HCT116 (cell line): ENCODE results near the gene DNM2. TPM values are rescaled to one million over a fixed set of nuclear protein-coding genes. Genes with fewer than 3 reads are reported as not detected.
A peak's percentile ranks its signal among the peaks of the same experiment; 100 is the strongest.

ENCODE experiments used
- ATAC-seq: fragments of 200-7000 bp; cut with Tn5 transposase; 2 replicates; pipeline ENCODE4 v1.9.1; 2020; ENCODE audit warnings: mild to moderate bottlenecking, moderate library complexity
- BruUV-seq: library from RNA; stranded (reverse); fragments of 400-500 nt; replicated peaks from 2 replicates; lab custom pipeline; 2021; lab: Mats Ljungman, UMichigan
- CTCF ChIA-PET: fragments of 300-600 bp; sonication (Branson Sonifier 250); formaldehyde crosslinking; loops from one replicate; lab custom pipeline; 2021; ENCODE audit warnings: antibody characterized with exemption; lab: Charles Lee
- POLR2A ChIA-PET: fragments of 300-600, 350-600 bp; sonication (Branson Sonifier 250); formaldehyde crosslinking; loops from one replicate; lab custom pipeline; 2021; ENCODE audit warnings: antibody characterized with exemption; lab: Charles Lee
- RAD21 ChIA-PET, 2 experiments: fragments of 300-600 bp; sonication (Branson Sonifier 250); formaldehyde crosslinking; loops; one replicate each; lab custom pipeline; 2023; ENCODE audit warnings: low total read pairs in 2 of 2; ENCODE audit not compliant: uncharacterized antibody in 2 of 2, unreplicated experiment in 2 of 2, low non-redundant PET in 1 of 2; lab: Charles Lee
- DNase-seq: peaks from one replicate; pipeline ENCODE4 v3.0.0-alpha.2; 2010; ENCODE audit warnings: low read depth, low spot score
- H2AFZ ChIP-seq: fragments of 200-600 bp; shearing (Covaris generic), sonication (generic); 2 replicates; pipeline ENCODE4 v1.6.1; 2017; ENCODE audit warnings: low read depth, mixed run types, mixed read lengths, antibody characterized with exemption, low read length; ENCODE audit not compliant: poor library complexity, severe bottlenecking
- H3K27ac ChIP-seq: 2 replicates; pipeline ENCODE4 v1.5.1; 2012; ENCODE audit warnings: low read depth, low read length
- H3K27me3 ChIP-seq: fragments of 200-600 bp; sonication (generic); 2 replicates; pipeline ENCODE4 v1.6.1; 2016; ENCODE audit warnings: mixed run types, low read length, mixed read lengths; ENCODE audit not compliant: insufficient read depth
- H3K36me3 ChIP-seq, 2 experiments: fragments of 200-500 bp in 1 of 2; fragments of 200-600 bp in 1 of 2; sonication (Bioruptor generic) in 1 of 2; sonication (generic) in 1 of 2; 2 replicates each; pipeline versions ENCODE4 v1.5.1 to v1.6.1; 2014 to 2016; ENCODE audit warnings: low read length in 2 of 2, inconsistent platforms in 1 of 2, mixed read lengths in 1 of 2, mixed run types in 1 of 2; ENCODE audit not compliant: insufficient read depth in 2 of 2, control insufficient read depth in 1 of 2
- H3K4me1 ChIP-seq, 2 experiments: fragments of 200-600 bp in 1 of 2; sonication (generic) in 1 of 2; 2 replicates each; pipeline versions ENCODE4 v1.5.1 to v1.6.1; 2012 to 2017; ENCODE audit warnings: low read length in 2 of 2, inconsistent platforms in 1 of 2, mild to moderate bottlenecking in 1 of 2, mixed read lengths in 1 of 2, mixed run types in 1 of 2, moderate library complexity in 1 of 2; ENCODE audit not compliant: insufficient read depth in 2 of 2, control insufficient read depth in 1 of 2
- H3K4me2 ChIP-seq: fragments of 200-600 bp; sonication (generic); 2 replicates; pipeline ENCODE4 v1.6.1; 2017; ENCODE audit warnings: mixed run types, low read length, mixed read lengths
- H3K4me3 ChIP-seq, 2 experiments: fragments of 200-600 bp in 1 of 2; sonication (generic) in 1 of 2; replicated peaks in 1 of 2; 2 replicates each; pipeline ENCODE4 v1.5.1; 2011 to 2016; ENCODE audit warnings: low read length in 2 of 2, control low read depth in 1 of 2, low read depth in 1 of 2, mild to moderate bottlenecking in 1 of 2, mixed read lengths in 1 of 2, mixed run types in 1 of 2
- H3K79me2 ChIP-seq: fragments of 200-600 bp; sonication (generic); 2 replicates; pipeline ENCODE4 v1.6.1; 2017; ENCODE audit warnings: mild to moderate bottlenecking, mixed run types, low read length, moderate library complexity, mixed read lengths; ENCODE audit not compliant: insufficient read depth
- H3K9ac ChIP-seq: fragments of 200-600 bp; sonication (generic); 2 replicates; pipeline ENCODE4 v1.6.1; 2016; ENCODE audit warnings: low read length, mixed read lengths
- H3K9me2 ChIP-seq: fragments of 200-600 bp; sonication (generic), shearing (Covaris generic); 2 replicates; pipeline ENCODE4 v1.6.1; 2017; ENCODE audit warnings: mixed run types, mild to moderate bottlenecking, moderate library complexity; ENCODE audit not compliant: insufficient read depth
- H3K9me3 ChIP-seq, 2 experiments: fragments of 200-500 bp in 1 of 2; fragments of 200-600 bp in 1 of 2; sonication (Bioruptor generic) in 1 of 2; sonication (generic) in 1 of 2; 2 replicates each; pipeline ENCODE4 v1.6.1; 2014 to 2017; ENCODE audit warnings: low read length in 2 of 2, mixed read lengths in 2 of 2, inconsistent platforms in 1 of 2, low read depth in 1 of 2, mild to moderate bottlenecking in 1 of 2, mixed run types in 1 of 2, moderate library complexity in 1 of 2; ENCODE audit not compliant: control insufficient read depth in 1 of 2, insufficient read depth in 1 of 2
- H4K20me1 ChIP-seq: fragments of 200-600 bp; sonication (generic), shearing (Covaris generic); 2 replicates; pipeline ENCODE4 v1.6.1; 2017; ENCODE audit warnings: mixed run types, mild to moderate bottlenecking, moderate library complexity; ENCODE audit not compliant: insufficient read depth
- CBX3 ChIP-seq: IDR thresholded peaks from 2 replicates; pipeline ENCODE4 v1.6.1; 2012; ENCODE audit warnings: low read depth
- FOSL1 ChIP-seq: IDR thresholded peaks from 2 replicates; pipeline ENCODE4 v1.6.1; 2012; ENCODE audit warnings: low read depth
- POLR2A ChIP-seq: IDR thresholded peaks from 2 replicates; pipeline ENCODE4 v1.7.0; 2011; ENCODE audit warnings: borderline replicate concordance; ENCODE audit not compliant: insufficient read depth, insufficient read length; ENCODE audit errors: extremely low read depth
- POLR2AphosphoS5 ChIP-seq: IDR thresholded peaks from 2 replicates; pipeline ENCODE4 v1.6.1; 2011; ENCODE audit warnings: mild to moderate bottlenecking, low read depth, low read length, moderate library complexity
- SRF ChIP-seq: IDR thresholded peaks from 2 replicates; pipeline ENCODE4 v1.6.1; 2012; ENCODE audit warnings: low read depth
- ZBTB33 ChIP-seq: IDR thresholded peaks from 2 replicates; pipeline ENCODE4 v1.6.1; 2011; ENCODE audit warnings: mild to moderate bottlenecking, low read length, moderate library complexity; ENCODE audit not compliant: insufficient replicate concordance; ENCODE audit errors: extremely low read depth
- ZFX ChIP-seq: fragments of 450-650 bp; IDR thresholded peaks from 2 replicates; pipeline ENCODE4 v1.6.1; 2017
- intact Hi-C: fragments of 100-400 bp; cut with micrococcal nuclease; formaldehyde crosslinking; loops from 2 replicates; pipeline ENCODE4 v1.10.0; 2022
- total RNA-seq: library from RNA; stranded (reverse); gene quantifications from one replicate; pipeline ENCODE4 v1.2.1, GENCODE V29; 2021; ENCODE audit not compliant: unreplicated experiment

The DNM2 gene
- total RNA-seq, 1 experiment from 2014 or later: 183 TPM

- TF ChIP-seq CBX3 (no peak), ZFX (no peak), POLR2A (no peak), SRF (no peak), FOSL1 (no peak), ZBTB33 (no peak)
- TF ChIP-seq, all 23 proteins: peak for 0
- DNase-seq (no peak), ATAC-seq (no peak)
- no peak overlapping the region for H3K27ac ChIP-seq
- H2AFZ ChIP-seq: no peak overlapping the region
- ChIA-PET RAD21 (no interaction called here), POLR2A (no interaction called here), CTCF (no interaction called here)
- peaks cover 8% of the 10 kb centered on the region; the same call in 1 of the 2 replicates for H4K20me1 ChIP-seq
- no TSS peak for BruUV-seq
- H3K79me2 ChIP-seq: peaks cover 32% of the 10 kb centered on the region; the same call in 1 of the 2 replicates
- intact Hi-C loops: no loop called here
- H3K4me3 ChIP-seq: no peak overlapping the region
- no peak overlapping the region for H3K4me2 ChIP-seq
- H3K4me1 ChIP-seq: peaks cover 3 to 13% of the 10 kb centered on the region in 2 experiments; a peak in 3 of 4 replicates
- no peaks in the 10 kb centered on the region for H3K9me2 ChIP-seq
- no peaks in the 10 kb centered on the region for H3K27me3 ChIP-seq
- H3K9ac ChIP-seq: no peak overlapping the region
- H3K36me3 ChIP-seq: peaks cover 45 to 57% of the 10 kb centered on the region in 2 experiments
- H3K9me3 ChIP-seq: no peaks in the 10 kb centered on the region
Observed at GRCh38 chr19:10691178-10691881, 26.5 kb upstream of the DNM2 start.

GRCh38 chr19:10691883-10692282 lies 26.0 kb upstream of the DNM2 start:
- TF ChIP-seq POLR2AphosphoS5: peak; percentile 53; the same call in 1 of the 2 replicates
- TF ChIP-seq ZBTB33: no peak
- TF ChIP-seq ZFX: no peak
- CTCF ChIA-PET: no interaction called here

More at GRCh38 chr19:10691883-10692282, 26.0 kb upstream of the DNM2 start:
- ChIA-PET POLR2A (no interaction called here), RAD21 (no interaction called here)
- Histone ChIP-seq H3K4me2 (no peak overlapping the region), H3K9me2 (no peaks in the 10 kb centered on the region), H2AFZ (no peak overlapping the region), H3K9me3 (no peaks in the 10 kb centered on the region), H3K27me3 (no peaks in the 10 kb centered on the region), H3K4me1 (peaks cover 3 to 13% of the 10 kb centered on the region in 2 experiments; a peak in 3 of 4 replicates), H3K36me3 (peaks cover 43 to 51% of the 10 kb centered on the region in 2 experiments), H4K20me1 (peaks cover 8% of the 10 kb centered on the region; the same call in 1 of the 2 replicates), H3K27ac (no peak overlapping the region), H3K4me3 (no peak overlapping the region), H3K9ac (no peak overlapping the region), H3K79me2 (peaks cover 27% of the 10 kb centered on the region; the same call in 1 of the 2 replicates)
- no TSS peak for BruUV-seq
- intact Hi-C loops: no loop called here
- ATAC-seq (no peak), DNase-seq (no peak)
